ENCODE measurements around the gene CCDC88B.

- no peak for TF ChIP-seq POLR2AphosphoS5 (IDR thresholded peaks at IDR 0.05; ENCODE audit: low read depth, low read length)
- no peak for TF ChIP-seq CTCF (IDR thresholded peaks at IDR 0.05)
Observed at GRCh38 chr11:64304032-64304315, 36.0 kb upstream of the CCDC88B start.

Data from Panc1 (cell line).